Sigmoid colon (tissue), 7 donors: Measurements from ENCODE around the gene CTIF. TPM values are rescaled to one million over a fixed set of nuclear protein-coding genes. Genes with fewer than 3 reads are reported as not detected.

Experiments used
- DNase-seq: peaks from one replicate; pipeline ENCODE4 v3.0.0-alpha.2; 2019
- H3K27ac ChIP-seq, 4 donors: fragments of 200-600 bp; sonication (generic); one replicate each; pipeline ENCODE4 v1.5.1; 2016 to 2019; ENCODE audit warnings: mild to moderate bottlenecking in 1 of 4
- H3K27me3 ChIP-seq, 3 donors: fragments of 200-600 bp; sonication (generic); one replicate each; pipeline ENCODE4 v1.5.1; 2019; ENCODE audit warnings: mild to moderate bottlenecking in 1 of 3
- H3K36me3 ChIP-seq, 4 donors: fragments of 200-600 bp; sonication (generic); one replicate each; pipeline ENCODE4 v1.5.1; 2016 to 2019
- H3K4me1 ChIP-seq, 4 donors: fragments of 200-600 bp; sonication (generic); one replicate each; pipeline ENCODE4 v1.5.1; 2017 to 2019
- H3K4me3 ChIP-seq, 4 donors: fragments of 200-600 bp; sonication (generic); one replicate each; pipeline ENCODE4 v1.5.1; 2017 to 2019; ENCODE audit warnings: mild to moderate bottlenecking in 2 of 4, moderate library complexity in 1 of 4
- H3K9me3 ChIP-seq, 4 donors: fragments of 200-600 bp in 3 of 4; sonication (generic) in 3 of 4; one replicate each; pipeline versions ENCODE4 v1.5.1 to v1.6.1; 2013 to 2019
- EP300 ChIP-seq, 4 donors: sonication (generic); formaldehyde crosslinking; IDR thresholded peaks; one replicate each; pipeline ENCODE4 v1.6.1; 2017; ENCODE audit warnings: antibody characterized with exemption in 4 of 4
- POLR2A ChIP-seq, 2 donors: fragments of 450-650 bp; IDR thresholded peaks; one replicate each; pipeline ENCODE4 v1.6.1; 2016; ENCODE audit warnings: antibody characterized with exemption in 2 of 2, mild to moderate bottlenecking in 2 of 2, moderate library complexity in 2 of 2
- POLR2AphosphoS5 ChIP-seq, 4 donors: sonication (generic); formaldehyde crosslinking; IDR thresholded peaks; one replicate each; pipeline ENCODE4 v1.6.1; 2017; ENCODE audit warnings: antibody characterized with exemption in 4 of 4
- WGBS, 2 donors: extraction: QIAGEN DNeasy Blood & Tissue Kit; methylation state at CpG; one replicate each; pipeline ENCODE4 v1.1.7; 2013; 5-methylcytosine and 5-hydroxymethylcytosine counted together
- intact Hi-C: fragments of 100-400 bp; cut with DNase I; formaldehyde crosslinking; loops from one replicate; pipeline ENCODE4 v1.15.1; 2023
- polyA plus RNA-seq, 3 donors: library from polyadenylated mRNA; stranded (reverse); fragments of 200-250 nt; gene quantifications; one replicate each; pipeline ENCODE4 v1.2.3, GENCODE V29; 2013
- total RNA-seq, 4 donors: library from RNA; depleted of rRNA; stranded (reverse); fragments of >200 nt; gene quantifications; one replicate each; pipeline ENCODE4 v1.1.0, GENCODE V29; 2016
- TF ChIP-seq, protein P1 (sequence below), 4 experiments: fragments of 450-650 bp in 3 of 4; fragments of 200-600 bp in 1 of 4; IDR thresholded peaks; one replicate each; pipeline ENCODE4 v1.5.1; 2016 to 2019; ENCODE audit warnings: antibody characterized with exemption in 4 of 4, mild to moderate bottlenecking in 3 of 4, moderate library complexity in 2 of 4
- donor health status: healthy with polysubstance abuse.
- donor health status: Bipolar disorder and iron deficiency.
- donor health status: healthy.

CTIF gene
- total and polyA plus RNA-seq, 7 donors: 3.6 to 65.9 (median 22.5) TPM

DNA sequence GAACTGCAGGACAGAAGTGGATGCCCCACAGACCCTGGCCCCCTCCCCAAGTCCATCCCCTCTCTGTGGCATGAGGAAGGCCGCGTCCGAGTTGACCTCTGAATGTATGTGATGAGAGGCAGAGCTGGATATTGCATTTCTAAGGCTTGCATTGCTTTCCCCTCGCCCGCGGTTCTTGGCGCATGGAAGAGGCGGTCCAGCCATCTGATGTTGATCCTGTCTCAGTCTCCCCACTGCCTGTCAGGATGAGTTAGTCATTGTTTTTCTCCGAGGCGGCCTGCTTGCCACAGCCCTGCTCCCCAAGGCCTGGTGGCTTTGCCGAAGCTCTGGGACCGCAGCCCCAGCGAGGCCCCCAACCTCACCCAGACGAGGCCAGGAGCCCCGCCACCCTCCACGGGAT, 323.3 kb downstream of the CTIF start:
- H3K36me3 ChIP-seq: peaks cover 0 to 31% (median 3%) of the 10 kb centered on the region in 4 donors
- TF ChIP-seq POLR2A (IDR thresholded peaks at IDR 0.05): no peak
- TF ChIP-seq POLR2AphosphoS5 (IDR thresholded peaks at IDR 0.05): no peak
- TF ChIP-seq, protein P1, sequence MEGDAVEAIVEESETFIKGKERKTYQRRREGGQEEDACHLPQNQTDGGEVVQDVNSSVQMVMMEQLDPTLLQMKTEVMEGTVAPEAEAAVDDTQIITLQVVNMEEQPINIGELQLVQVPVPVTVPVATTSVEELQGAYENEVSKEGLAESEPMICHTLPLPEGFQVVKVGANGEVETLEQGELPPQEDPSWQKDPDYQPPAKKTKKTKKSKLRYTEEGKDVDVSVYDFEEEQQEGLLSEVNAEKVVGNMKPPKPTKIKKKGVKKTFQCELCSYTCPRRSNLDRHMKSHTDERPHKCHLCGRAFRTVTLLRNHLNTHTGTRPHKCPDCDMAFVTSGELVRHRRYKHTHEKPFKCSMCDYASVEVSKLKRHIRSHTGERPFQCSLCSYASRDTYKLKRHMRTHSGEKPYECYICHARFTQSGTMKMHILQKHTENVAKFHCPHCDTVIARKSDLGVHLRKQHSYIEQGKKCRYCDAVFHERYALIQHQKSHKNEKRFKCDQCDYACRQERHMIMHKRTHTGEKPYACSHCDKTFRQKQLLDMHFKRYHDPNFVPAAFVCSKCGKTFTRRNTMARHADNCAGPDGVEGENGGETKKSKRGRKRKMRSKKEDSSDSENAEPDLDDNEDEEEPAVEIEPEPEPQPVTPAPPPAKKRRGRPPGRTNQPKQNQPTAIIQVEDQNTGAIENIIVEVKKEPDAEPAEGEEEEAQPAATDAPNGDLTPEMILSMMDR (IDR thresholded peaks at IDR 0.05): no peak
- TF ChIP-seq EP300 (IDR thresholded peaks at IDR 0.05): no peak
- no peak for DNase-seq
- intact Hi-C loops: no loop called here
- no peak overlapping the region for H3K4me3 ChIP-seq
- peak overlapping the region in 2 of 4 donors; percentile 52 to 57 for H3K27ac ChIP-seq
- no peaks in the 10 kb centered on the region for H3K9me3 ChIP-seq
- H3K4me1 ChIP-seq: peaks cover 0 to 22% (median 7%) of the 10 kb centered on the region in 4 donors
- no peaks in the 10 kb centered on the region for H3K27me3 ChIP-seq
- 95% methylated on average over 16 of the region's 16 CpGs for WGBS, 2 donors

DNA sequence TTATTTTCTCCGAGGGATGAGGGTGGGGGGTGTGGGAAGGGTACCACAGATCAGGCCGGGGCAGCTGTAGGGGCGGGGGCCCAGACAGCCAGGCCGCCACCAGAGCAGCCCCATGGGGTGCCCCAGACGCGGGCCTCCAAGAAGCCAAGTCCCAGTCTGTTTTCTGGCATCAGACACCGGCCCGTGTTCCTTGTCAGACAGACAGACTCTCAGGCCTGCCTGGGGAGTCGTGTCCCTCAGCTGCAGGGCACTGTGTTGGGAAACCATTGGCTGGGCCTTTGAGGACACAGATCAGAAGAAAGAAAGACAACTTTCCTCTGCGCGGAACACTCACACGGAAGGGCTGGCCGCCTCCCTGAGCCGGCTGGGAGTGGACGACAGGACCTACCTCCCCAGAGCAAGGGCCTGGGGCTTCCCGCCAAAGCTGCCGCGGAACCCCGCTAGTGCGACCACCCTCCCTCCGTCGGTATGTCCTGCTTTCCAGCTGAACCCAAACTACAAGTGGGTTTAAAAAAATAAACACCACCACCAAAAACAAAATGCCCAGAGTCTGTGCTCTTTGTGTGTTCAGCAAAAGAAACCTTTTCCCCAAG, 323.9 kb downstream of the CTIF start:
- no peak for TF ChIP-seq EP300 (IDR thresholded peaks at IDR 0.05)
- TF ChIP-seq POLR2AphosphoS5 (IDR thresholded peaks at IDR 0.05): peak in 2 of 4 donors; percentile 36 to 65
- no peak for DNase-seq
- no peaks in the 10 kb centered on the region for H3K27me3 ChIP-seq
- no peak overlapping the region for H3K4me3 ChIP-seq
- no peaks in the 10 kb centered on the region for H3K9me3 ChIP-seq
- WGBS, 2 donors: 91 to 94% methylated on average over 22 of the region's 22 CpGs
- peaks cover 0 to 25% (median under 1%) of the 10 kb centered on the region in 4 donors for H3K36me3 ChIP-seq
- H3K4me1 ChIP-seq: peaks cover 0 to 22% (median 7%) of the 10 kb centered on the region in 4 donors
- H3K27ac ChIP-seq: peak overlapping the region in 2 of 4 donors; percentile 52 to 57
- intact Hi-C loops: no loop called here

DNA sequence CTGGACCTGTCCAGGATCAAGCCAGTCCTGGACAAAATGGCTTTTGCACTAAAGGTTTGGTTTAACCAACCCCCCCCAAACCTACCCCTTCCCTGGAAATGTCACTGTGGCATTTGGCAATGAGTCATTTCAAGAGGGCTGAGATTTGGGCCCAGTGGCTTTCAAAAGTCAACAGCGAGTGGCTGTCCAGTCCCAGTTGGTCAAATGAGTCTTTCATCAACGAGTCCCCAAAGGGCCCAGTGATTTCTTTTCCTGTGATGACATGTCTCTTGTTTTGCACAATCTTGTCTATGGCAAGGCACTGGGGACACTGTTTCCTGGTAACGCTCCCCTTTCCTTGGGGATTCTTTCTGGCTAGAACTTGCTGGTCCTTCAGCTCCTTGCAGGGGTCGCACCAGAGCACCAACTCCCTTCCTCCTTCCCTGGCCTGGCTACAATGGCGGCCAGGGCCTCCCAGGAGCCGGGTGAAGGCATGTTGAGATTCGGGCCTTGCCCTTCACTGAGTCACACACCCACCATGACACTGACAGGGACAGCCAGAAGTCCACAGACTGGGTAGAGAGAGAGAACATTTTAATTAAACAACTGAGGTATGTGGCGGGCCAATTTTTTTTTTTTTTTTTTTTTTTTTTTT, 324.7 kb downstream of the CTIF start:
- intact Hi-C loops: no loop called here
- TF ChIP-seq, protein P1 (IDR thresholded peaks at IDR 0.05): no peak
- TF ChIP-seq EP300 (IDR thresholded peaks at IDR 0.05) (no peak), POLR2A (IDR thresholded peaks at IDR 0.05) (no peak)
- peak overlapping the region in 1 of 4 donors; percentile 52 for H3K27ac ChIP-seq
- H3K27me3 ChIP-seq: no peaks in the 10 kb centered on the region
- H3K36me3 ChIP-seq: peaks cover 0 to 19% (median 0%) of the 10 kb centered on the region in 4 donors
- 94 to 95% methylated on average over 8 of the region's 8 CpGs for WGBS, 2 donors
- no peak for DNase-seq
- no peak overlapping the region for H3K4me3 ChIP-seq
- H3K4me1 ChIP-seq: peaks cover 0 to 22% (median 7%) of the 10 kb centered on the region in 4 donors
- H3K9me3 ChIP-seq: no peaks in the 10 kb centered on the region

DNA sequence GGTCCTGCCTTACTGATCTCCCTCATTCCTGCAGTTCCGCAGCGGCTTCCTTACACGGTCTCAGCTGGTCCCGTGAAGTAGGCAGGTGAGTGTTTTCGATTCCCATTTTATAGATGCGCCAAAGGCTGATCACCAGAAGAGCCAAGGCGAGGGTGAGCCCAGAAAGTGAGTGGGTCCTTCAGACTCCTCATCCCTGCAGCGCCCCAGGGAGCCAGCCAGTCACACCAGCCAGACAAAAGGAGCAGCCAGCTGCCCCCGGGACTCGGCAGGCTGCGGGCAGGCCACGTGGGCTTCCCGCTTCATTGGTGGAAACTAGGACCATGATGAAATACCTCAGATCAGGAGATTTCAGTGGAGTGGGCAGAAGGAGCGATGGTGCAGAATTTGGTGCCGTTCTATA, 326.0 kb downstream of the CTIF start:
- 94 to 96% methylated on average over 15 of the region's 15 CpGs for WGBS, 2 donors
- TF ChIP-seq EP300 (IDR thresholded peaks at IDR 0.05): no peak
- no peak for TF ChIP-seq POLR2AphosphoS5 (IDR thresholded peaks at IDR 0.05)
- TF ChIP-seq, protein P1 (IDR thresholded peaks at IDR 0.05): no peak
- TF ChIP-seq POLR2A (IDR thresholded peaks at IDR 0.05): no peak
- H3K4me1 ChIP-seq: peaks cover 0 to 22% (median 7%) of the 10 kb centered on the region in 4 donors
- intact Hi-C loops: loop anchor here (5.0 kb wide), 1 partner anchor 77 kb away; no protein-coding TSS in a partner anchor
- H3K27ac ChIP-seq: no peak overlapping the region
- H3K27me3 ChIP-seq: no peaks in the 10 kb centered on the region
- H3K36me3 ChIP-seq: peaks cover 0 to 12% (median 0%) of the 10 kb centered on the region in 4 donors
- H3K4me3 ChIP-seq: no peak overlapping the region
- H3K9me3 ChIP-seq: no peaks in the 10 kb centered on the region
- no peak for DNase-seq

DNA sequence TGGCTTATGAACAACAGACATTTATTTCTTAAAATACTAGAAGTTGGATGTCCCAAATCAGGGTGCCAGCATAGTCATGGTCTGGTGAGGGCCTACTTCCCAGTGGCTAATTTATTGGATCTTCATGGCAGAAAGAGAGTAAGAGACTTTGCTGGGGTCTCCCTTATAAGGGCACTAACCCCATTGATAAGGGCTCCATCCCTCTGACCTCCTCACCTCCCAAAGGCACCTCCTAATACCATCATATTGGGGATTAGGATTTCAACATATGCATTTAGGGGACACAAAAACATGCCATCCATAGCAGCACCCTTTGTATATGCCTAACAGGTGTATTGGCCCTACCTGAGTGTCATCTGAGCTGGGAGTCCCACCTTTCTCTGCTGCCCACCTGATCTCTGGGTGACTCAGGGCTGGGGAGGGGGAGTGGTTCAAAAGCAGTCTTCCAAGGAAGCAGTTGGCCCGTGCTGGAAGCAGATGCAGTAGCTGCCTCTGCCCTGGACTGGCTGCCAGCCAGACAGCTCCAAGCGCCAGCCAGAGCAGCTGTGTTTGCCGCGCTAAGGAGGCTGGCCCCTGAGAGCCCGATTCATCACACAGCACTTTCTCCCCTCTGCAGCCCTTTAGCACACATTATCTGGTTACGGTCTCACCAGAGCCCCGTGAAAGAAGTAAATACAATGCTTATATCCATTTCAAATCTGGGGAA, 327.4 kb downstream of the CTIF start:
- TF ChIP-seq POLR2AphosphoS5 (IDR thresholded peaks at IDR 0.05): peak in 1 of 4 donors; percentile 33
- TF ChIP-seq, protein P1 (IDR thresholded peaks at IDR 0.05): no peak
- peaks cover 0 to 22% (median 7%) of the 10 kb centered on the region in 4 donors for H3K4me1 ChIP-seq
- peak; percentile 87 for DNase-seq
- 8 to 46% methylated on average over 7 of the region's 7 CpGs for WGBS, 2 donors
- intact Hi-C loops: loop anchor here (5.0 kb wide), 1 partner anchor 76 kb away; no protein-coding TSS in a partner anchor
- H3K27ac ChIP-seq: peak overlapping the region in 2 of 4 donors; percentile 50 to 54
- H3K4me3 ChIP-seq: no peak overlapping the region
- no peaks in the 10 kb centered on the region for H3K9me3 ChIP-seq
- no peaks in the 10 kb centered on the region for H3K27me3 ChIP-seq
- peaks cover 0 to 2% (median 0%) of the 10 kb centered on the region in 4 donors for H3K36me3 ChIP-seq
